NCI-H524 (cell line): ENCODE measurements around the gene ZNF75A.

Source experiments
- DNase-seq, 2 experiments: peaks; one replicate each; lab custom pipeline; 2025; lab: John Stamatoyannopoulos, UW

The ZNF75A gene

GRCh38 chr16:3289998-3290673, 15.2 kb upstream of the ZNF75A start:
- no peak for DNase-seq

- DNase-seq, result no peak
These were observed 12.7 kb upstream of the ZNF75A start for GRCh38 chr16:3292604-3293003.

- no peak for DNase-seq
These were observed 10.1 kb upstream of the ZNF75A start for GRCh38 chr16:3295209-3295608.

GRCh38 chr16:3295783-3296182, 9.5 kb upstream of the ZNF75A start:
- no peak for DNase-seq

- DNase-seq, result no peak
These were observed 927 bp upstream of the ZNF75A start for GRCh38 chr16:3304370-3304769.

- DNase-seq, result no peak
These were observed 781 bp downstream of the ZNF75A start for GRCh38 chr16:3306078-3306477.

GRCh38 chr16:3311496-3311895, 6.2 kb downstream of the ZNF75A start:
- DNase-seq, result no peak

- DNase-seq, result no peak
These were observed 12.2 kb downstream of the ZNF75A start for GRCh38 chr16:3317315-3317999.

- no peak for DNase-seq
These were observed 16.5 kb downstream of the ZNF75A start for GRCh38 chr16:3321816-3322215.

GRCh38 chr16:3327514-3327913, 22.2 kb downstream of the ZNF75A start:
- no peak for DNase-seq

GRCh38 chr16:3328104-3328503, 22.8 kb downstream of the ZNF75A start:
- no peak for DNase-seq

GRCh38 chr16:3328643-3329042, 23.3 kb downstream of the ZNF75A start:
- DNase-seq, result no peak

GRCh38 chr16:3346041-3346440, 40.7 kb downstream of the ZNF75A start:
- DNase-seq, result no peak

GRCh38 chr16:3347586-3347985, 42.3 kb downstream of the ZNF75A start:
- no peak for DNase-seq

- no peak for DNase-seq
These were observed 43.4 kb downstream of the ZNF75A start for GRCh38 chr16:3348547-3349167.

- DNase-seq, result no peak
These were observed 43.9 kb downstream of the ZNF75A start for GRCh38 chr16:3349175-3349574.

GRCh38 chr16:3355589-3355988, 50.3 kb downstream of the ZNF75A start, which contains the start of gene OR2C1:
OR2C1 (plus strand) TSS chr16:3355889; CDS start chr16:3355941, 52 bp downstream.
- no peak for DNase-seq

GRCh38 chr16:3356118-3356517, 50.8 kb downstream of the ZNF75A start:
- no peak for DNase-seq

- no peak for DNase-seq
These were observed 53.6 kb downstream of the ZNF75A start for GRCh38 chr16:3358871-3359270.

GRCh38 chr16:3362931-3363330, 57.6 kb downstream of the ZNF75A start:
- DNase-seq, result no peak

- DNase-seq, result peak in 1 of 2 experiments; percentile 49
These were observed 58.5 kb downstream of the ZNF75A start for GRCh38 chr16:3363793-3364192.

GRCh38 chr16:3364774-3365427, 59.6 kb downstream of the ZNF75A start:
- no peak for DNase-seq
